SK-N-MC (cell line): ENCODE data around the gene RGMA.
"Not testable (repeated sequence)": the region's sequence is repeated elsewhere in the genome, so short reads cannot be mapped to it uniquely, and the experiment has no call there.

ENCODE experiments used
- DNase-seq: peaks from one replicate; pipeline ENCODE4 v3.0.0-alpha.2; 2011; ENCODE audit warnings: low read depth, low spot score
- H3K27ac ChIP-seq: fragments of 200-600 bp; sonication (generic); 2 replicates; pipeline ENCODE4 v1.5.1; 2016; ENCODE audit warnings: mixed run types
- H3K36me3 ChIP-seq: fragments of 200-600 bp; sonication (generic); 2 replicates; pipeline ENCODE4 v1.6.1; 2017; ENCODE audit warnings: antibody characterized with exemption, low read length, mixed read lengths; ENCODE audit not compliant: insufficient read depth
- H3K4me3 ChIP-seq: fragments of 200-600 bp; sonication (generic); 2 replicates; pipeline ENCODE4 v1.5.1; 2016
- H3K9ac ChIP-seq: fragments of 200-600 bp; sonication (generic); 2 replicates; pipeline ENCODE4 v1.8.0; 2017; ENCODE audit warnings: mixed run types, mixed read lengths; ENCODE audit not compliant: insufficient read length
- H3K9me3 ChIP-seq: fragments of 200-600 bp; sonication (generic); 2 replicates; pipeline ENCODE4 v1.6.1; 2017; ENCODE audit warnings: low read depth, mild to moderate bottlenecking, antibody characterized with exemption, low read length, moderate library complexity, mixed read lengths
- EZH2 ChIP-seq: fragments of 200-600 bp; sonication (generic); IDR thresholded peaks from one replicate; pipeline ENCODE4 v1.6.1; 2017; ENCODE audit warnings: antibody characterized with exemption
- FOXP2 ChIP-seq: optimal IDR thresholded peaks from 2 replicates; pipeline ENCODE3; 2011; ENCODE audit warnings: mild to moderate bottlenecking, moderate library complexity; ENCODE audit not compliant: insufficient read depth; ENCODE audit errors: extremely low read length, control extremely low read depth
- POLR2AphosphoS5 ChIP-seq: IDR thresholded peaks from 2 replicates; pipeline ENCODE4 v1.6.1; 2012; ENCODE audit warnings: mild to moderate bottlenecking, low read depth, low read length, borderline replicate concordance

Gene RGMA

DNA sequence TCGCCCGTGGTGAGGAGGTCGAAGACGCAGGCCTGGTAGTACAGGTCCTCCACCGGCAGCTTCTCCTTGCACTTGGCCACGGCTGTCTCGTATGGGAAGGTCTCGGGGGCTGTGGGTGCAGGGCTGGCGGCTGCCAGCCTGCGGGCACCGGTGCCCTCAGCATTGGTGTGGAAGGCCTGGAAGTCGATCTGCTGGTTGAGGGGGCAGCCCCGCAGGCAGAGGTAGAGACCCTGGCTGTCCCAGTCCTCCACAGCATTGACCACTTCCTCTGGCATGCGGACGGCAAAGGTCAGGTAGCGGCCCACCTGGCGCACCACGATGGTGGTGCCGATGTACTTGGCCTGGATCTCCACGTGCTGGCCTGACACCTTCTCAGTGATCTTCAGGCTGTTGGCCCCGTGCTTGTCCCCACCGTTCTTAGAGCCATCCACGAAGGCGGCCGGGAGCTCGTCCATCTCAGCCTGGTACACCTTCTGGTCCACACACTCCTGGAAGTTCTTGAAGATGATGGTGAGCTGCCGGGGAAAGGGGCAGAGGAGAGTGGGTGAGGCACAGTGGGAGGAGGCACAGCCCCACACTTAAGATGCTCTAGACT, 43.7 kb downstream of the RGMA start:
- H3K4me3 ChIP-seq, result no peak overlapping the region
- no peak for DNase-seq
- H3K27ac ChIP-seq, result no peak overlapping the region
- H3K9me3 ChIP-seq, result no peaks in the 10 kb centered on the region
- TF ChIP-seq FOXP2 (no peak), POLR2AphosphoS5 (no peak), EZH2 (no peak)
- no peaks in the 10 kb centered on the region for H3K36me3 ChIP-seq
- H3K9ac ChIP-seq, result no peak overlapping the region

DNA sequence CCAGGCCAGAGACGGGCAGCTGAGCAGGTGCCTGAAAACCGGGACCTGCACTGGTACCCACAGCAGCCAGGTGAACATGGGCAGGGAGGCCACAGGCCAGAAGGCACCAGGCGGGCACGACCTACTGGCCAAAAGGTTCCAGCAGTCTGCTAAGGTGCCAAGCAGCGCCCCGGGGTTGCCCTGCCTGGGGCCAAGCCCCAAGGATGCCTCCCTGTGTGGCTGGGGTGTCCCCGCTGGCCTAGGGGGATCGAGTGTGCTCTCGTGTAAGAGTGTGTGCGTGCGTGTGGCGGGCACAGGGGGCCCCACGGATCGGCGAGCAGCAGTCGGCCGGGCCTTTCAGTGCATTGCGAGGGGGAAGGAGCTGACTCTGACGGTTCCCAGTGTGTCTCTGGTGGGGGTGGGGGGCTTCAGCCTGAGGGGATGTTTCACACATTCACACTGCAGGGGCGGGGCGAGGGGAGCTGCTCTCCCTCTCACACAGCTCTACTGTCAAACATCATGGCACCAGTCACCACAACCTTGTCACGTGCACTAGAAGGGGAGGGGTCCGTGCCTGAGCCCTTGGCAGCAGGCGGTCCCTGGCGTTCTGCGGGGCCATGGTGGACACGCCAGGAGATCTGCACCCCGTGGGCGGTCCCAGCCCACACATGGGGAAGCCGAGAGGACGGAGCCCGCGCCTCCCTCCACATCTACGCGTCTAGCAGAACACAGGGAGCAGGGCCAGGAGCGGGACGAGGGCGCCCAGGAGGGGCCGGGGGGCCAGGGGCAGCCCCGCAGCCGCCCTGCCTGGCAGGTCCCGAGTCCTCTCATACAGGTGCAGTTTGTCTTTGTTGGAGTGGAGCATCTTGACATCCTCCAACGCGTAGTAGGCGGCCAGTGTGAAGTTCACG, 44.5 kb downstream of the RGMA start:
- no peak overlapping the region for H3K9ac ChIP-seq
- H3K9me3 ChIP-seq, result no peaks in the 10 kb centered on the region
- no peaks in the 10 kb centered on the region for H3K36me3 ChIP-seq
- no peak overlapping the region for H3K27ac ChIP-seq
- DNase-seq, result no peak
- no peak overlapping the region for H3K4me3 ChIP-seq
- no peak for TF ChIP-seq EZH2
- TF ChIP-seq POLR2AphosphoS5, result no peak
- TF ChIP-seq FOXP2, result no peak

DNA sequence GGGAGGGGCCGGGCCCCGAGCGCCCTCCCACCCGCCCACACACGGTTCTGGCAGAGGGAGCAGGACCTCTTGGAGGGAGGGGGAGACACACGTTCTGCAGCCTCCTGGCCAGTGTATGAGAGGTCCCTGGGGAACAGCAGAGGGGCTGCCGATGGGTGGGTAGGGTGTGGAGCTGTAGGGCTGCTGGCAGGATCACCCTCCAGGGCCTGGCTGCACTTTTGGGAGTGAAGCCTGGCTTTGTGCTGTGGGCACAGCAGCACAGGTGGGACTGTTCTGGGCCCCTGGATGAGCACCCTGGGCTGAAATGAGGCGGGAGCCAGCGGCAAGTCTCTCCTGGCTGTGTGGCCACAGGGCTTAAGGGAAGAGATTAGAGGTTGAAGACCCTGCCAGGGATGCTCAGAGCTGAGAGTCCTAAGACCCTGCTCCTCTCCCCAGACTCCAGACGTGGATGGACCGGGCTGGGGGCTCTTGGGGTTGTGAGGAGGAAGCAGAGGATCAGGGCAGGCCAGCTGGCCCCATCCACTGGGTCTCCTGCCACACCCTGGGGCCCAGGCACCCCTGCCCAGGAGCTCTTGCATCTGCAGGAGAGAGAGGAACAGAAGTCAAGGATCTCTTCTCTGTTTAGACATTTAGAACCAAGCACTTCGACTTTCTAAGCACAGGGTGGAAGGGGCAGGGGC, 45.2 kb downstream of the RGMA start:
- no peak overlapping the region for H3K27ac ChIP-seq
- no peak for DNase-seq
- H3K9me3 ChIP-seq, result no peaks in the 10 kb centered on the region
- no peaks in the 10 kb centered on the region for H3K36me3 ChIP-seq
- TF ChIP-seq POLR2AphosphoS5 (no peak), EZH2 (no peak), FOXP2 (no peak)
- no peak overlapping the region for H3K9ac ChIP-seq
- no peak overlapping the region for H3K4me3 ChIP-seq

DNA sequence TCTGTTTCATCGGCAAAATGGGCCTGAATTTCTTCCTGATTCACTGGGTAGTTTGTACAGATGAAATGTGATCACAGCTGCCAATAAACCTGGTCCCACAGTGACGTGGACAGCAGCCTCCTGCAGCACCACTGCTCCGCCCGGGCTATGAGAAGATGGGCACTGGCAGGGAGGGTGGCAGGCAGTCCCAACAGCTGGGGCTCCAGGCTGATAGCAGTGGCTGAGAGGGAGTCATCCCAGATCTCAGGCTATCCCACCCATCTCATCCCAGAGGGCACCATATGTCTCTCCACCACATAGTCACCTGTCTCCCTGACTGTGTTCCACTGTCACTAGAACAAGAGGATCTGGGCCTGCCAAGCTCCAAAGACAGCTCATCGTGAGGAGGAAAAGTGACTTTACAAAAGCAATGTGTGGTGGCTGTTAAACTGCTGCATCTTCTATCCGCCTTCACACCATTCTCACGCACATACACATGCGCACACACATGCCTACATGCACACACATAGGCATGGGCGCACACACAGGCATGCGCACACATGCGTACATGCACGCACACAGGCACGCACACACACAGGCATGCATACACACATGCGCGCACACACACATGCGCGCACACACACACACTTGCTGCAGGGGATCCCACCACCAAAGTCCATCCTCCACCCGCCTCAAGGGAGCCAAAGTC, 46.2 kb downstream of the RGMA start:
- DNase-seq, result no peak
- Histone ChIP-seq H3K27ac (no peak overlapping the region), H3K36me3 (no peaks in the 10 kb centered on the region), H3K9ac (no peak overlapping the region), H3K9me3 (no peaks in the 10 kb centered on the region), H3K4me3 (no peak overlapping the region)
- TF ChIP-seq EZH2, result no peak
- no peak for TF ChIP-seq POLR2AphosphoS5
- no peak for TF ChIP-seq FOXP2

DNA sequence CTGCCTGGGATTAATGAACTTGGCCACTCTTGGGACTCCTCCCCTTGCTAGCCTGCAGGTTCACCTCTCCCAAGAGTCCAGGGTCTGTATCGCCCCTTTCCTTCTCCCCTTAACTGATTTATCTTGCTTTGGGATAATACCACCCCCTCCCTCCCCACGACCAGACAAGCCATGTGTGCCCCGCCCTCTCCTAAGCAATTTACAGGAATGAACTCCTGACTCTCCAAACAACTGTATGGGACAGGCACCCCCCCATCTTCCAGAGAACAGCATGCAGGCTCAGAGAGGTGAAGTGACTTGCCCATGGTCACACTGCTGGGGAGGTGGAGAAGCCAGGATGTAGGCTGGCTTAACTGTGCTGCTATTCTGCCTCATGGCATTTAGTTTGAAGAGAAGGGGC, 46.8 kb downstream of the RGMA start:
- Histone ChIP-seq H3K9me3 (no peaks in the 10 kb centered on the region), H3K27ac (no peak overlapping the region), H3K4me3 (no peak overlapping the region), H3K36me3 (no peaks in the 10 kb centered on the region), H3K9ac (no peak overlapping the region)
- TF ChIP-seq FOXP2, result no peak
- no peak for TF ChIP-seq EZH2
- TF ChIP-seq POLR2AphosphoS5, result no peak
- DNase-seq, result no peak

DNA sequence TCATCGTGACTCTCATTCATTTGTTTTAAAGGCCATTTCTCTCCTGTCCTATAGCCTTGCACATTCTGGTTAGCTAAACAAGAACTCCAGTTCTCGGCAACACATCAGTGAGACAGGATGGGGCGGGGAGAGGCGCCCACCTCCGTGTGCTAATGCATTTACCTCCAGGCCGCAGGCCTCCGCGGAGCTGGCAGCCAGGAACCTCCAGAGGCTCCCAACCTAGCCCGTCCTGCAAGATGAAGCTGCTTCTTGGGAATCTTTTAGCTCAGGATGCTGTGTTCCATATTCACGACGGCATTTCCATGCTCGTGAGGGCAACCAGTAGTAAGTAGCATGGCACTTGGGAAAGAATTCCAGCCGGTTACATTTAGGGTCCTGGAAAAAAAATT, 47.9 kb downstream of the RGMA start:
- no peak overlapping the region for H3K4me3 ChIP-seq
- no peaks in the 10 kb centered on the region for H3K36me3 ChIP-seq
- DNase-seq, result no peak
- H3K9ac ChIP-seq, result no peak overlapping the region
- TF ChIP-seq POLR2AphosphoS5 (no peak), EZH2 (no peak), FOXP2 (no peak)
- H3K27ac ChIP-seq, result no peak overlapping the region
- H3K9me3 ChIP-seq, result no peaks in the 10 kb centered on the region

DNA sequence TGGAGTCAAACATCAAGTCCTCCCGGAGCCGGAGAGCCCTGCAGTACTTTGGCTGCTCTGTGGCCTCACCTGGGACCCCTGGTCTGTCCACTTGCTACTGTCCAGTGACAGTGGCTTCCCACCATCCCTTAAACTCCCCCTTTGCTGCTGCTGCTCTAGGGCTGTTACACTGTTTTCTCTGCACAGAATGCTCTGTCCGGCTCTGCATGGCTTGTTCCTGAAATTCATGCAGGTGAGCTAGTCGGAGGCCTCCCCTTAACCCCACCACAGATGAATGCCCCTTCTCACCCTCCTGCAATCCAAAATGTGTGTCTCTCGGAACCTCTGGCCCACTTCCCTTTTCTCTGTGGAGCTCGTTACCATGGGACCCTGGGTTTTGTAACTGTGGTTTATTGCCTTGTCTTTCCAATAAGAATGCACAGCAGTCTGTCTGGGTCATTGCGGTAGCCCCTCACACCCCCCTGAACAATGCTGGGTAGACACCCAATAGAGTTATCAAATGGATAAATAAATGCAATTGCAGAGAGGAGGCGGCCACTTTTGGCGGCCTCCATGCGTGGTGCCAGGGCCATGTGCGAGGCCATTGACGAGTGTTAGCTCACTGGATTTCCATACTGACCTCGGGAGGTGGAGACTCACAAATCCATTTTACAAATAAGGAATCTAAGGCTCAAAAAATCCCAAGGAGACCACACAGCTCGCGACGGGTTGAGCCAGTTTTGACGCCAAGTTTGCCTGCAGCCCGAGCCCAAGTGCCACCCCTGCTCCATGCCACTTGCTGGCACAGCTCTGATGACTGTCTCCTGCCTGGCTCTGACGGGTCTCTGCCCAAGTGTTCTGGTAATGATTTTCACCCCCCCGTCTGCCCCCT, 48.5 kb downstream of the RGMA start:
- no peak overlapping the region for H3K27ac ChIP-seq
- no peak overlapping the region for H3K4me3 ChIP-seq
- no peaks in the 10 kb centered on the region for H3K36me3 ChIP-seq
- no peak for DNase-seq
- no peak overlapping the region for H3K9ac ChIP-seq
- H3K9me3 ChIP-seq, result no peaks in the 10 kb centered on the region
- TF ChIP-seq POLR2AphosphoS5 (no peak), FOXP2 (no peak)

DNA sequence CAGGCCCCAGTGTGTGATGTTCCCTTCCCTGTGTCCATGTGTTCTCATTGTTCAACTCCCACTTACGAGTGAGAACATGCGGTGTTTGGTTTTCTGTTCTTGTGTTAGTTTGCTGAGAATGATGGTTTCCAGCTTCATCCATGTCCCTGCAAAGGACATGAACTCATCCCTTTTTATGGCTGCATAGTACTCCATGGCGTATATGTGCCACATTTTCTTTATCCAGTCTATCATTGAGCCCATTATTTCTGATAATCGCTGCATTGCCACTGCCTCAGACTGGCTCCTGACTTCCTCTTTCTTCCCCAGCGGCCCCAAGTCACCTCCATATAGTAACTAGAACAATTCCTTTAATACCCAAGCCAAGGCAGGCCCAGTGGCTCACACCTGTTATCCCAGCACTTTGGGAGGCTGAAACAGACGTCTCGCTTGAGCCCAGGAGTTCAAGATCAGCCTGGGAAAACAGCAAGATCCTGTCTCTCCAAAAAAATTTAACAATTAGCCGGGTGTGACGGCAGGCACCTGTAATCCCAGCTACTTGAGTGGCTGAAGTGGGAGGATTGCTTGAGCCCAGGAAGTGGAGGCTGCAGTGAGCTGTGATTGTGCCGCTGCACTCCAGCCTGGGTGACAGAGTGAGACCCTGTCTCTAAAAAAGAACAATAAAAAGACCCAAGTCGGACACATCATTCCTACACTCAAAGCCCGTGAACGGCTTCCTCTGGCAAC, 49.3 kb downstream of the RGMA start:
- not testable (repeated sequence) for H3K9me3 ChIP-seq, H3K36me3 ChIP-seq, DNase-seq, H3K9ac ChIP-seq, H3K27ac ChIP-seq, H3K4me3 ChIP-seq
